Heart left ventricle (tissue), 16 donors: ENCODE results near the gene ZNF804A. TPM values are rescaled to one million over a fixed set of nuclear protein-coding genes. Genes with fewer than 3 reads are reported as not detected.
A peak's percentile ranks its signal among the peaks of the same experiment; 100 is the strongest.

Experiments used
- ATAC-seq, 4 donors: fragments of 200-7000 bp; cut with Tn5 transposase; one replicate each; pipeline ENCODE4 v1.9.1; 2020 to 2022; ENCODE audit warnings: moderate library complexity in 4 of 4, mild to moderate bottlenecking in 3 of 4, moderate number of reproducible peaks in 1 of 4
- DNase-seq, 5 donors: peaks; one replicate each; pipeline ENCODE4 v3.0.0-alpha.2; 2020
- H3K27ac ChIP-seq, 12 donors: fragments of 200-600 bp; sonication (generic) in 4 of 12; one replicate each; pipeline versions ENCODE4 v1.5.0 to v1.8.0; 2016 to 2022; ENCODE audit warnings: mild to moderate bottlenecking in 2 of 12
- H3K27me3 ChIP-seq, 9 donors: fragments of 200-600 bp; sonication (generic) in 2 of 9; one replicate each; pipeline versions ENCODE4 v1.5.1 to v1.8.0; 2016 to 2022; ENCODE audit warnings: mild to moderate bottlenecking in 3 of 9
- H3K36me3 ChIP-seq, 9 donors: fragments of 200-600 bp; sonication (generic) in 2 of 9; one replicate each; pipeline versions ENCODE4 v1.5.0 to v1.8.0; 2018 to 2022; ENCODE audit warnings: mild to moderate bottlenecking in 2 of 9
- H3K4me1 ChIP-seq, 12 donors: fragments of 200-600 bp; sonication (generic) in 4 of 12; one replicate each; pipeline versions ENCODE4 v1.5.0 to v1.8.0; 2016 to 2022; ENCODE audit warnings: mild to moderate bottlenecking in 3 of 12
- H3K4me3 ChIP-seq, 12 donors: fragments of 200-600 bp; sonication (generic) in 4 of 12; one replicate each; pipeline versions ENCODE4 v1.5.0 to v1.8.0; 2017 to 2022; ENCODE audit warnings: mild to moderate bottlenecking in 9 of 12, moderate library complexity in 4 of 12
- H3K9me3 ChIP-seq, 12 donors: fragments of 200-600 bp; sonication (generic) in 4 of 12; one replicate each; pipeline versions ENCODE4 v1.5.0 to v1.8.0; 2016 to 2022; ENCODE audit warnings: mild to moderate bottlenecking in 1 of 12
- CTCF ChIP-seq, 12 donors: fragments of 200-600 bp; sonication (generic) in 4 of 12; IDR thresholded peaks; one replicate each; pipeline versions ENCODE4 v1.5.0 to v1.8.0; 2018 to 2022; ENCODE audit warnings: antibody characterized with exemption in 12 of 12, mild to moderate bottlenecking in 5 of 12
- POLR2A ChIP-seq, 2 donors: fragments of 450-650 bp; IDR thresholded peaks; one replicate each; pipeline ENCODE4 v1.6.1; 2017; ENCODE audit warnings: antibody characterized with exemption in 2 of 2, mild to moderate bottlenecking in 2 of 2, moderate library complexity in 2 of 2
- WGBS, 4 donors: extraction: QIAGEN DNeasy Blood & Tissue Kit in 2 of 4; methylation state at CpG; one replicate each; pipeline versions ENCODE4 v1.1.5 to v1.1.7; 2013 to 2018; 5-methylcytosine and 5-hydroxymethylcytosine counted together
- intact Hi-C, 10 donors: fragments of 100-400 bp; cut with DNase I; formaldehyde crosslinking; loops; one replicate each; pipeline versions ENCODE4 v1.11.1 to v1.14.2; 2022
- polyA plus RNA-seq, 2 donors: library from polyadenylated mRNA; stranded (reverse); fragments of 200-250 nt; gene quantifications; one replicate each; pipeline ENCODE4 v1.2.3, GENCODE V29; 2013
- total RNA-seq, 9 donors: library from RNA; depleted of rRNA in 2 of 9; stranded (reverse); fragments of >200 nt in 2 of 9; fragmentation: NEBNext Ultra II Directional in 3 of 9; extraction: Animal tissue kit (Norgen Biotek cat#: 25700) in 3 of 9; gene quantifications; one replicate each; pipeline versions ENCODE4 v1.1.0 to v1.2.4, GENCODE V29; 2016 to 2023
- donor health status: ischemic (EF 13 %, LVEDD 7.1; RV severe dilation, severe dysfunction).
- donor health status: healthy with polysubstance abuse.
- donor health status: DM: no; HTN: yes; CAD: no.
- donor health status: DM: no; HTN: no; CAD: no.
- donor health status: ischemic (EF 25% LVEDD 6.9; RV normal size, moderate dysfunction).
- donor health status: ischemic (EF 25% LVEDD 5.7; RV mildly dilated, moderate dysfunction).
- donor health status: healthy.
- donor health status: DM: yes; HTN: yes; CAD: no.
- donor health status: ischemic (EF 35%, LVEDD 5.7; RV mildly dilated, moderate dysfunction).
- donor health status: nonischemic (EF 11% LVEDD 7.7; RV severe dilation, severe dysfunction).
- donor health status: DM: yes; HTN: yes; CAD: no.
- donor health status: PGD.
- donor health status: ischemic (EF 29% LVEDD 5.4; RV normal size, mild dysfunction).
- donor health status: nonischemic (EF 23%, LVEDD 6.1; RV moderate dilation, normal function).

ZNF804A gene
- total and polyA plus RNA-seq, 11 donors: 0.06 to 0.08 TPM; not detected in 9

DNA sequence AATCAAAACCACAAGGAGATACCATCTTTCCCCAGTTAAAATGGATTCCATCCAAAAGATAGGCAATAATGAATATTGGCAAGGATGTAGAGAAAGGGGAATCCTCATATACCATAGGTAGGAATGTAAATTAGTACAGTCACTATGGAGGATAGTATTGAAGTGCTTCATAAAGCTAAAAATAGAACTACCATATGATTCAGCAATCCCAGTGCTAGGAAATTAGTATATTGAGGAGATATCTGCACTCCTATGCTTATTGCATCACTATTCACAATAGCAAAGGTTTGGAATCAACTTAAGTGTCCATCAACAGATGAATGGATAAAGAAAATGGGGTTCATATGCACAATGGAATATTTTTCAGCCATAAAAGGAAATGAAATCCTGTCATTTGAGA is 251.2 kb downstream of the ZNF804A start:
- no peak for DNase-seq
- no peak overlapping the region for H3K4me3 ChIP-seq
- no peaks in the 10 kb centered on the region for H3K27me3 ChIP-seq
- no peaks in the 10 kb centered on the region for H3K9me3 ChIP-seq
- H3K4me1 ChIP-seq: no peaks in the 10 kb centered on the region
- H3K36me3 ChIP-seq: no peaks in the 10 kb centered on the region
- ATAC-seq: no peak
- TF ChIP-seq POLR2A (IDR thresholded peaks at IDR 0.05) (no peak), CTCF (IDR thresholded peaks at IDR 0.05) (no peak)
- intact Hi-C loops: no loop called here
- H3K27ac ChIP-seq: no peak overlapping the region

DNA sequence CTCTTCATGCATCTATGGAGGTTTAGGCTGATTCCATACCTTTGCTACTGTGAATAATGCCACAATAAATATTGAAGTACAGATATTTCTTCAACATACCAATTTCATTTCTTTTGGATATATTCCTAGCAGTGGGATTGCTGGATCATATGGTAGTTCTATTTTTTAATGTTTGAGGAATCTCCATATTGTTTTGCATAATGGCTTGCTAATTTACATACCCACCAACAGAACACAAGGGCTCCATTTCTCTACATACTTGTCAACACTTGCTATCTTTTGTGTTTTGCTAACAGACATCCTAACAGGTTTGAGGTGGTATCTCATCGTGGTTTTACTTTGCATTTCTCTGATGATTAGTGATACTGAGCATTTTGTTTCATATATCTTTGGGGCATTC is 253.2 kb downstream of the ZNF804A start:
- no peak for DNase-seq
- no peaks in the 10 kb centered on the region for H3K36me3 ChIP-seq
- TF ChIP-seq POLR2A (IDR thresholded peaks at IDR 0.05): no peak
- no peak for TF ChIP-seq CTCF (IDR thresholded peaks at IDR 0.05)
- H3K27ac ChIP-seq: no peak overlapping the region
- H3K9me3 ChIP-seq: peaks cover 0 to 4% (median 0%) of the 10 kb centered on the region in 12 donors
- intact Hi-C loops: no loop called here
- H3K4me3 ChIP-seq: no peak overlapping the region
- no peaks in the 10 kb centered on the region for H3K27me3 ChIP-seq
- WGBS, 4 donors: 54 to 73% (median 64%) methylated on average over 1 of the region's 1 CpG
- ATAC-seq: no peak
- no peaks in the 10 kb centered on the region for H3K4me1 ChIP-seq

GRCh38 chr2:184859187-184859586 is 260.9 kb downstream of the ZNF804A start:
- no peak for DNase-seq
- Histone ChIP-seq H3K27me3 (no peaks in the 10 kb centered on the region), H3K36me3 (no peaks in the 10 kb centered on the region), H3K4me1 (no peaks in the 10 kb centered on the region), H3K4me3 (no peak overlapping the region), H3K27ac (no peak overlapping the region), H3K9me3 (peaks cover 0 to 43% (median 20%) of the 10 kb centered on the region in 12 donors)
- TF ChIP-seq CTCF (IDR thresholded peaks at IDR 0.05) (no peak), POLR2A (IDR thresholded peaks at IDR 0.05) (no peak)
- no peak for ATAC-seq
- intact Hi-C loops: no loop called here

GRCh38 chr2:184860744-184861143 is 262.4 kb downstream of the ZNF804A start:
- WGBS, 4 donors: 89 to 95% (median 90%) methylated on average over 2 of the region's 2 CpGs
- DNase-seq (peak in 1 of 5 donors; percentile 28), ATAC-seq (no peak)
- H3K27me3 ChIP-seq: no peaks in the 10 kb centered on the region
- no peaks in the 10 kb centered on the region for H3K4me1 ChIP-seq
- intact Hi-C loops: no loop called here
- no peaks in the 10 kb centered on the region for H3K36me3 ChIP-seq
- no peak overlapping the region for H3K27ac ChIP-seq
- TF ChIP-seq CTCF (IDR thresholded peaks at IDR 0.05) (no peak), POLR2A (IDR thresholded peaks at IDR 0.05) (no peak)
- no peak overlapping the region for H3K4me3 ChIP-seq
- peaks cover 0 to 43% (median 18%) of the 10 kb centered on the region in 12 donors for H3K9me3 ChIP-seq
